ENCODE results near the gene WDR26. TPM values are rescaled to one million over a fixed set of nuclear protein-coding genes. Genes with fewer than 3 reads are reported as not detected.

WDR26 gene
- total RNA-seq, 1 experiment from 2014 or later = 81.4 TPM

DNA sequence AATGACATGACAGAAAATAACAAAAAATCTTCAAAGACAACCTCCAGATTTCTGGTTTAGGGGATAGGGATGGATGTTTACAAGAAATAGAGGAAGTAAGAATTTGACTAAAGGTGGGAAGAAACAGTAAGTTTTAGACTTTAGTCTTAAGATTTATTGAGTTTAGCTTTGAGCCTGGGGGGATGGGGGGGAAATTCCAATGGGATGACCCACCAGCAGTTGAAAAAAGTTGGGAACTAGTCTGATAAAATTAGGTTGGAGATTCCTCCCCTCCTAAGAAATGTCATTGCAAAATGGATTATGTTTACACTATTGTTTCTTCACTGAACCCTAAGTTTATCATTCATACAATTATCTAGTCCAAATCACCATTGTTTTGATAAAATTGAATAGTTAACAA, 28.4 kb downstream of the WDR26 start:
- H3K79me1 ChIP-seq (ENCODE audit: insufficient read depth, low read depth, low read length, poor library complexity, severe bottlenecking) = no peaks in the 10 kb centered on the region
- TF ChIP-seq, protein P1, sequence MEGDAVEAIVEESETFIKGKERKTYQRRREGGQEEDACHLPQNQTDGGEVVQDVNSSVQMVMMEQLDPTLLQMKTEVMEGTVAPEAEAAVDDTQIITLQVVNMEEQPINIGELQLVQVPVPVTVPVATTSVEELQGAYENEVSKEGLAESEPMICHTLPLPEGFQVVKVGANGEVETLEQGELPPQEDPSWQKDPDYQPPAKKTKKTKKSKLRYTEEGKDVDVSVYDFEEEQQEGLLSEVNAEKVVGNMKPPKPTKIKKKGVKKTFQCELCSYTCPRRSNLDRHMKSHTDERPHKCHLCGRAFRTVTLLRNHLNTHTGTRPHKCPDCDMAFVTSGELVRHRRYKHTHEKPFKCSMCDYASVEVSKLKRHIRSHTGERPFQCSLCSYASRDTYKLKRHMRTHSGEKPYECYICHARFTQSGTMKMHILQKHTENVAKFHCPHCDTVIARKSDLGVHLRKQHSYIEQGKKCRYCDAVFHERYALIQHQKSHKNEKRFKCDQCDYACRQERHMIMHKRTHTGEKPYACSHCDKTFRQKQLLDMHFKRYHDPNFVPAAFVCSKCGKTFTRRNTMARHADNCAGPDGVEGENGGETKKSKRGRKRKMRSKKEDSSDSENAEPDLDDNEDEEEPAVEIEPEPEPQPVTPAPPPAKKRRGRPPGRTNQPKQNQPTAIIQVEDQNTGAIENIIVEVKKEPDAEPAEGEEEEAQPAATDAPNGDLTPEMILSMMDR (conservative IDR thresholded peaks at IDR 0.05) = no peak
- H3K4me2 ChIP-seq (ENCODE audit: insufficient read depth, insufficient read length, low read length) = no peak overlapping the region
- Mint-ChIP-seq H3K4me1 (0 out of 4 replicates have a peak, but pooled peaks cover 0 to 4% of the 10 kb centered on the region in 2 experiments), H3K9me3 (no peaks in the 10 kb centered on the region), H3K4me3 (no peak overlapping the region), H3K27me3 (ENCODE audit: low read depth) (no peaks in the 10 kb centered on the region), H3K27ac (peak overlapping the region in 2 of 3 experiments; percentile 44 to 68; a peak in 3 of 7 replicates), H3K36me3 (ENCODE audit: insufficient read depth in 1 of 3, low read depth in 3 of 3) (peaks cover 15 to 82% (median 65%) of the 10 kb centered on the region in 3 experiments; a peak in 6 of 7 replicates)
- H4K8ac ChIP-seq (replicated peaks; ENCODE audit: insufficient read length, low read depth, low read length) = no peak overlapping the region
- no peak overlapping the region for H2BK120ac ChIP-seq (ENCODE audit: low read depth, low read length, poor library complexity, severe bottlenecking)
- no peaks in the 10 kb centered on the region for H4K20me1 ChIP-seq (ENCODE audit: control insufficient read depth, insufficient read depth, insufficient read length)
- no peaks in the 10 kb centered on the region for H3K23me2 ChIP-seq (ENCODE audit: insufficient read length, low read depth, low read length, poor library complexity, severe bottlenecking)
- H4K5ac ChIP-seq (ENCODE audit: insufficient read length, low read depth, low read length) = no peak overlapping the region
- no peak overlapping the region for H3K18ac ChIP-seq (ENCODE audit: insufficient read length, low read depth, low read length)
- DNase-seq = no peak
- no peak overlapping the region for H3K56ac ChIP-seq (ENCODE audit: insufficient read length, low read depth, low read length)
- H4K91ac ChIP-seq (ENCODE audit: insufficient read length, low read depth, low read length) = no peak overlapping the region
- H3K4me1 ChIP-seq (ENCODE audit: insufficient read depth, low read length) = no peaks in the 10 kb centered on the region
- H3T11ph ChIP-seq (ENCODE audit: low read length) = no peak overlapping the region
- H3K9me3 ChIP-seq (ENCODE audit: control insufficient read depth, low read depth, low read length) = no peaks in the 10 kb centered on the region
- no peaks in the 10 kb centered on the region for H3K27me3 ChIP-seq (ENCODE audit: insufficient read depth, low read length)
- no peak overlapping the region for H3K23ac ChIP-seq (ENCODE audit: insufficient read length, low read depth, low read length)
- no peak overlapping the region for H2AK5ac ChIP-seq (ENCODE audit: insufficient read length, low read length)
- H3K79me2 ChIP-seq (ENCODE audit: insufficient read depth, low read length) = no peaks in the 10 kb centered on the region
- H2BK15ac ChIP-seq (ENCODE audit: low read depth, low read length) = no peak overlapping the region
- no peak overlapping the region for H2BK12ac ChIP-seq (ENCODE audit: insufficient read length, low read depth, low read length)
- H3K14ac ChIP-seq (ENCODE audit: insufficient read depth, low read length) = no peak overlapping the region
- no peak overlapping the region for H3K27ac ChIP-seq (ENCODE audit: insufficient read length, low read depth, low read length)
- H2AFZ ChIP-seq (ENCODE audit: low read length) = no peak overlapping the region
- no peak overlapping the region for H3K9ac ChIP-seq (ENCODE audit: extremely low read depth, insufficient read length, low read length)
- H2BK5ac ChIP-seq (ENCODE audit: insufficient read length, low read length) = no peak overlapping the region
- no peak overlapping the region for H3K4ac ChIP-seq (ENCODE audit: low read depth, low read length)
- no peak overlapping the region for H2BK20ac ChIP-seq (ENCODE audit: low read depth, low read length, poor library complexity, severe bottlenecking)

Measured in H9 (cell line).